Nephron (organoid): ENCODE measurements around the gene PDZD4.

Source experiments
- H3K27ac Mint-ChIP-seq, 3 experiments: 2 replicates each; pipeline ENCODE4 v1.8.0; 2020; ENCODE audit warnings: mixed read lengths in 3 of 3, mild to moderate bottlenecking in 2 of 3, moderate library complexity in 1 of 3
- H3K27me3 Mint-ChIP-seq: 2 replicates; pipeline ENCODE4 v1.8.0; 2021; ENCODE audit warnings: low read depth, mild to moderate bottlenecking, moderate library complexity, mixed read lengths
- H3K36me3 Mint-ChIP-seq: 2 replicates; pipeline ENCODE4 v1.8.0; 2020; ENCODE audit warnings: low read depth, mixed read lengths
- H3K4me1 Mint-ChIP-seq: 2 replicates; pipeline ENCODE4 v1.8.0; 2020; ENCODE audit warnings: mixed read lengths
- H3K4me3 Mint-ChIP-seq, 3 experiments: 2 replicates each; pipeline ENCODE4 v1.8.0; 2020; ENCODE audit warnings: mild to moderate bottlenecking in 3 of 3, mixed read lengths in 3 of 3, moderate library complexity in 2 of 3
- H3K9me3 Mint-ChIP-seq: 2 replicates; pipeline ENCODE4 v1.8.0; 2020; ENCODE audit warnings: mixed read lengths
- CTCF ChIP-seq, 3 experiments: fragments of 200-600 bp; sonication (generic); IDR thresholded peaks; one replicate each; pipeline ENCODE4 v1.5.0; 2021; ENCODE audit warnings: antibody characterized with exemption in 3 of 3; ENCODE audit not compliant: unreplicated experiment in 3 of 3

The PDZD4 gene

GRCh38 chrX:153789654-153790053 lies 40.7 kb downstream of the PDZD4 start:
- H3K27ac Mint-ChIP-seq, result no peak overlapping the region
- peaks cover 18% of the 10 kb centered on the region for H3K36me3 Mint-ChIP-seq
- TF ChIP-seq CTCF (IDR thresholded peaks at IDR 0.05; ENCODE audit: unreplicated experiment in 3 of 3), result no peak
- no peaks in the 10 kb centered on the region for H3K27me3 Mint-ChIP-seq
- H3K4me1 Mint-ChIP-seq, result peaks cover 8% of the 10 kb centered on the region
- H3K9me3 Mint-ChIP-seq, result peaks cover 8% of the 10 kb centered on the region
- no peak overlapping the region for H3K4me3 Mint-ChIP-seq

- Mint-ChIP-seq H3K9me3 (peaks cover 3% of the 10 kb centered on the region), H3K4me1 (no peaks in the 10 kb centered on the region), H3K36me3 (peaks cover 18% of the 10 kb centered on the region), H3K27ac (no peak overlapping the region), H3K27me3 (no peaks in the 10 kb centered on the region), H3K4me3 (no peak overlapping the region)
- TF ChIP-seq CTCF (IDR thresholded peaks at IDR 0.05; ENCODE audit: unreplicated experiment in 3 of 3), result no peak
Observed at GRCh38 chrX:153786669-153787068, 43.7 kb downstream of the PDZD4 start.

GRCh38 chrX:153784325-153784967 lies 45.9 kb downstream of the PDZD4 start:
- peaks cover 9% of the 10 kb centered on the region for H3K4me1 Mint-ChIP-seq
- no peak overlapping the region for H3K4me3 Mint-ChIP-seq
- H3K9me3 Mint-ChIP-seq, result peaks cover 8% of the 10 kb centered on the region
- H3K27ac Mint-ChIP-seq, result no peak overlapping the region
- H3K27me3 Mint-ChIP-seq, result peaks cover 5% of the 10 kb centered on the region
- H3K36me3 Mint-ChIP-seq, result peaks cover 14% of the 10 kb centered on the region
- no peak for TF ChIP-seq CTCF (IDR thresholded peaks at IDR 0.05; ENCODE audit: unreplicated experiment in 3 of 3)

- no peak for TF ChIP-seq CTCF (IDR thresholded peaks at IDR 0.05; ENCODE audit: unreplicated experiment in 3 of 3)
- peaks cover 5% of the 10 kb centered on the region for H3K27me3 Mint-ChIP-seq
Observed at GRCh38 chrX:153783378-153784013, 46.8 kb downstream of the PDZD4 start.

GRCh38 chrX:153782871-153783270 lies 47.5 kb downstream of the PDZD4 start:
- no peak overlapping the region for H3K27ac Mint-ChIP-seq

More at GRCh38 chrX:153783378-153784013, 46.8 kb downstream of the PDZD4 start:
- Mint-ChIP-seq H3K4me3 (no peak overlapping the region), H3K4me1 (peaks cover 9% of the 10 kb centered on the region), H3K9me3 (peaks cover 8% of the 10 kb centered on the region), H3K36me3 (peaks cover 14% of the 10 kb centered on the region), H3K27ac (no peak overlapping the region)

More at GRCh38 chrX:153782871-153783270, 47.5 kb downstream of the PDZD4 start:
- no peak for TF ChIP-seq CTCF (IDR thresholded peaks at IDR 0.05; ENCODE audit: unreplicated experiment in 3 of 3)
- peaks cover 8% of the 10 kb centered on the region for H3K9me3 Mint-ChIP-seq
- H3K36me3 Mint-ChIP-seq, result peaks cover 13% of the 10 kb centered on the region
- peaks cover 9% of the 10 kb centered on the region for H3K4me1 Mint-ChIP-seq
- H3K27me3 Mint-ChIP-seq, result peaks cover 5% of the 10 kb centered on the region
- no peak overlapping the region for H3K4me3 Mint-ChIP-seq
